K562 (cell line): ENCODE measurements around the gene OR2T4. TPM values are rescaled to one million over a fixed set of nuclear protein-coding genes. Genes with fewer than 3 reads are reported as not detected.

Experiments used
- ATAC-seq: fragments of 200-7000 bp; cut with Tn5 transposase; 3 replicates; pipeline ENCODE4 v1.9.1; 2020; ENCODE audit warnings: moderate library complexity
- BruUV-seq: library from RNA; stranded (reverse); fragments of 400-500 nt; replicated peaks from 2 replicates; lab custom pipeline; 2021; lab: Mats Ljungman, UMichigan
- CTCF ChIA-PET: fragments of 300-600 bp; formaldehyde crosslinking; extraction: SDS; loops from one replicate; lab custom pipeline; 2021; ENCODE audit warnings: low intra/inter-chr PET ratio; lab: Yijun Ruan, JAX
- POLR2A ChIA-PET: fragments of 300-600, 350-650 bp; sonication (Branson Sonifier 250); formaldehyde crosslinking; extraction: SDS; loops from one replicate; lab custom pipeline; 2021; ENCODE audit warnings: antibody characterized with exemption, inconsistent platforms; lab: Yijun Ruan, JAX
- DNase-seq, 4 experiments: peaks; one replicate each; pipeline versions ENCODE4 v3.0.0 to v3.0.0-alpha.2; 2011 to 2018; ENCODE audit warnings: low spot score in 3 of 4, mixed read lengths in 3 of 4; ENCODE audit errors: extremely low read depth in 1 of 4
- FAIRE-seq: peaks from 2 replicates; lab custom pipeline; 2011; peaks lifted over from hg19 to GRCh38; lab: Jason Lieb, UNC
- H2AFZ ChIP-seq: 2 replicates; pipeline ENCODE4 v1.6.0; 2011; ENCODE audit warnings: low read depth, low read length, control low read depth, inconsistent platforms
- H3K27ac ChIP-seq: fragments of 200-600 bp; 3 replicates; pipeline ENCODE4 v1.8.0; 2011; ENCODE audit warnings: low read depth, mild to moderate bottlenecking, control low read depth, inconsistent platforms, low read length, moderate library complexity, mixed read lengths; ENCODE audit errors: extremely low read depth
- H3K27me3 ChIP-seq, 2 experiments: fragments of 300-600 bp in 1 of 2; 2 replicates in 1 of 2; 3 replicates in 1 of 2; pipeline versions ENCODE4 v1.6.0 to v1.8.0; 2011; ENCODE audit warnings: inconsistent platforms in 2 of 2, low read length in 2 of 2, mild to moderate bottlenecking in 1 of 2, mixed read lengths in 1 of 2, moderate library complexity in 1 of 2; ENCODE audit not compliant: control insufficient read depth in 2 of 2, insufficient read depth in 2 of 2
- H3K36me3 ChIP-seq: fragments of 300-600 bp; 3 replicates; pipeline ENCODE4 v1.8.0; 2011; ENCODE audit warnings: mild to moderate bottlenecking, low read length, inconsistent platforms; ENCODE audit not compliant: control insufficient read depth, insufficient read depth
- H3K4me1 ChIP-seq, 2 experiments: fragments of 200-600 bp in 1 of 2; replicated peaks in 1 of 2; 2 replicates in 1 of 2; 3 replicates in 1 of 2; pipeline versions ENCODE4 v1.5.1 to v1.8.0; 2011; ENCODE audit warnings: inconsistent platforms in 2 of 2, low read length in 2 of 2, mild to moderate bottlenecking in 1 of 2, mixed read lengths in 1 of 2, moderate library complexity in 1 of 2; ENCODE audit not compliant: control insufficient read depth in 2 of 2, insufficient read depth in 2 of 2
- H3K4me2 ChIP-seq: 2 replicates; pipeline ENCODE4 v1.6.1; 2011; ENCODE audit warnings: low read length, control low read depth, inconsistent platforms, mixed read lengths; ENCODE audit not compliant: insufficient read depth
- H3K4me3 ChIP-seq: fragments of 200-600 bp; sonication (generic), shearing (Covaris generic); 2 replicates; pipeline ENCODE4 v1.5.1; 2016; ENCODE audit warnings: control low read depth, inconsistent platforms
- H3K79me2 ChIP-seq: fragments of 200-600 bp; 3 replicates; pipeline ENCODE4 v1.8.0; 2011; ENCODE audit warnings: low read length, inconsistent platforms; ENCODE audit not compliant: control insufficient read depth, insufficient read depth
- H3K9ac ChIP-seq, 2 experiments: 2 replicates each; pipeline versions ENCODE4 v1.6.0 to v1.6.1; 2011; ENCODE audit warnings: low read depth in 2 of 2, low read length in 2 of 2, control low read depth in 1 of 2, inconsistent platforms in 1 of 2, mild to moderate bottlenecking in 1 of 2, mixed read lengths in 1 of 2; ENCODE audit not compliant: insufficient read depth in 1 of 2
- H3K9me1 ChIP-seq: one replicate; pipeline ENCODE4 v1.6.0; 2011; ENCODE audit warnings: inconsistent platforms, mild to moderate bottlenecking, low read length, moderate library complexity; ENCODE audit not compliant: control insufficient read depth, insufficient read depth
- H3K9me3 ChIP-seq: replicated peaks from 2 replicates; pipeline ENCODE4 v1.5.1; 2011; ENCODE audit warnings: low read depth, low read length, inconsistent platforms; ENCODE audit not compliant: control insufficient read depth, insufficient read depth
- H4K20me1 ChIP-seq: replicated peaks from 2 replicates; pipeline ENCODE4 v1.6.1; 2011; ENCODE audit warnings: low read length, inconsistent platforms, mixed read lengths; ENCODE audit not compliant: control insufficient read depth, insufficient read depth
- BHLHE40 ChIP-seq: IDR thresholded peaks from 2 replicates; pipeline ENCODE4 v1.6.1; 2011; ENCODE audit warnings: low read length, improper control_type of control experiment
- COPS2 ChIP-seq: fragments of 450-650 bp; conservative IDR thresholded peaks from 2 replicates; pipeline ENCODE4 v1.6.1; 2016; ENCODE audit warnings: mild to moderate bottlenecking, moderate library complexity
- CREB3 ChIP-seq: fragments of 450-650 bp; conservative IDR thresholded peaks from 2 replicates; pipeline ENCODE4 v1.6.1; 2016; ENCODE audit warnings: missing genetic modification characterization, low read depth, mild to moderate bottlenecking, missing compliant biosample characterization, moderate library complexity
- CREBBP ChIP-seq: IDR thresholded peaks from one replicate; pipeline ENCODE4 v1.6.1; 2012; ENCODE audit warnings: low read depth, mild to moderate bottlenecking, control low read depth, inconsistent platforms, low read length
- ELF4 ChIP-seq: fragments of 450-650 bp; formaldehyde crosslinking; IDR thresholded peaks from 2 replicates; pipeline ENCODE4 v1.4.0; 2022; ENCODE audit warnings: missing genetic modification characterization
- FOXA1 ChIP-seq: fragments of 450-650 bp; IDR thresholded peaks from 2 replicates; pipeline ENCODE4 v1.6.1; 2016; ENCODE audit warnings: mild to moderate bottlenecking, borderline replicate concordance
- FOXJ2 ChIP-seq: fragments of 200-800 bp; sonication (Bioruptor generic); IDR thresholded peaks from 2 replicates; pipeline ENCODE4 v1.6.1; 2016; ENCODE audit warnings: missing genetic modification characterization, missing compliant biosample characterization
- FOXK2 ChIP-seq, 2 experiments: fragments of 450-650 bp; IDR thresholded peaks in 1 of 2; conservative IDR thresholded peaks in 1 of 2; 2 replicates each; pipeline ENCODE4 v1.6.1; 2016; ENCODE audit warnings: low read depth in 2 of 2, mild to moderate bottlenecking in 1 of 2
- HCFC1 ChIP-seq: IDR thresholded peaks from 2 replicates; pipeline ENCODE4 v1.6.1; 2012; ENCODE audit warnings: low read depth, low read length, improper control_type of control experiment
- HNRNPL ChIP-seq: fragments of 200-400 bp; formaldehyde crosslinking; IDR thresholded peaks from 2 replicates; pipeline ENCODE4 v1.6.1; 2017; ENCODE audit warnings: low read depth, mild to moderate bottlenecking, low read length
- KDM4B ChIP-seq, 2 experiments: fragments of 450-650 bp in 1 of 2; sonication (generic) in 1 of 2; IDR thresholded peaks; 2 replicates each; pipeline ENCODE4 v1.6.1; 2016 to 2017; ENCODE audit warnings: borderline replicate concordance in 2 of 2, antibody characterized with exemption in 1 of 2, low read depth in 1 of 2, mild to moderate bottlenecking in 1 of 2
- PHF8 ChIP-seq: fragments of 200-600 bp; sonication (generic); IDR thresholded peaks from 2 replicates; pipeline ENCODE4 v1.6.1; 2012; ENCODE audit warnings: mixed run types, mild to moderate bottlenecking, inconsistent platforms, low read length, moderate library complexity, borderline replicate concordance
- RBFOX2 ChIP-seq: fragments of 200-400 bp; formaldehyde crosslinking; IDR thresholded peaks from 2 replicates; pipeline ENCODE4 v1.6.1; 2017; ENCODE audit warnings: low read depth, mild to moderate bottlenecking, low read length, moderate library complexity
- STAT6 ChIP-seq: sonication (generic); formaldehyde crosslinking; IDR thresholded peaks from 2 replicates; pipeline ENCODE4 v1.8.1; 2023; ENCODE audit warnings: mild to moderate bottlenecking, missing genetic modification reagents
- ZBTB7A ChIP-seq: IDR thresholded peaks from 2 replicates; pipeline ENCODE4 v1.6.1; 2011; ENCODE audit warnings: low read depth, mild to moderate bottlenecking, low read length, moderate library complexity, borderline replicate concordance; ENCODE audit not compliant: control insufficient read depth
- ZNF57 ChIP-seq: fragments of 450-650 bp; formaldehyde crosslinking; IDR thresholded peaks from 2 replicates; pipeline ENCODE4 v1.4.0; 2020; ENCODE audit warnings: mild to moderate bottlenecking, moderate library complexity
- ZNF780A ChIP-seq: fragments of 250-450 bp; sonication (Bioruptor Pico); IDR thresholded peaks from 2 replicates; pipeline ENCODE4 v1.5.0; 2021; ENCODE audit warnings: mild to moderate bottlenecking
- WGBS: fragments of 100-300 bp; shearing (Covaris generic); methylation state at CpG from one replicate; pipeline ENCODE4 v1.1.6; 2016; ENCODE audit warnings: low coverage, mixed read lengths; ENCODE audit not compliant: insufficient coverage; ENCODE audit errors: missing lambda C conversion rate; 5-methylcytosine and 5-hydroxymethylcytosine counted together
- in situ Hi-C: fragments of 300-500 bp; cut with MboI; formaldehyde crosslinking; loops from 4 replicates; pipeline ENCODE4 v1.15.0; 2018; ENCODE audit warnings: inconsistent platforms, mixed read lengths
- intact Hi-C: fragments of 100-400 bp; cut with micrococcal nuclease; formaldehyde crosslinking; loops from 2 replicates; pipeline ENCODE4 v1.14.2; 2022
- polyA plus RNA-seq, 8 experiments: library from polyadenylated mRNA; depleted of rRNA in 4 of 8; stranded (reverse) in 5 of 8; unstranded in 3 of 8; fragments of >200 nt; fragmentation: Nextera tagmentation in 2 of 8; fragmentation: Illumina TruSeq in 1 of 8; extraction: Ambion mirVana in 2 of 8; extraction: Trizol in 1 of 8; gene quantifications; 2 replicates each; pipeline versions ENCODE4 v1.2.1 to v1.2.3, GENCODE V29; 2011 to 2014; ENCODE audit warnings: inconsistent platforms in 1 of 8, missing spikeins in 1 of 8
- total RNA-seq, 7 experiments: library from RNA; depleted of rRNA in 6 of 7; stranded (reverse); fragments of >200 nt in 6 of 7; fragmentation: Illumina TruSeq in 2 of 7; extraction: Trizol in 2 of 7; gene quantifications; 2 replicates each; pipeline versions ENCODE4 v1.2.1 to v1.2.3, GENCODE V29; 2011 to 2021; ENCODE audit warnings: low replicate concordance in 1 of 7

Gene OR2T4
- total and polyA plus RNA-seq, 9 of the 15 experiments (the other 6 are each of a cell fraction or from before 2014, with no cell fraction given) = not detected

DNA sequence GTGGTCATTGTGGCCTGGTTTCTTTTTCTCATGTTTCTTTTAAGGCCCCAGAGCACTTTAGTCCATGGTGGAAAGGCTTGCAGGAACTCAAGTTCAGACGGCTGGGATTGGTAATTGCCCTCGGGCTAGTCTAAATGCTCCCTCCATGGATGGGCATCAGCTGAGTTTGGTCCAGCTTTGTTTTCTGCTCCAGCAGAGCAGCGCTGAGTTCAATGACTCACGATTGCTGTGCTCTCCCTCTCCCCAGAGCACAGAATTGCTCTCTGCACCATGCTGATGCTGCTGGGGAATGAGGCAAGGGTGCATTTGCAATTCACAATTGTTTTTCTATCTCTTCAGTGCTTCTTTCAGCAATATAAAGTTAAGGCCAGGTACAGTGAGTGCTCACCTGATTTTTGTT is 12.3 kb downstream of the OR2T4 start:
- Histone ChIP-seq H3K9ac (no peak overlapping the region), H3K27me3 (no peaks in the 10 kb centered on the region), H3K4me1 (no peaks in the 10 kb centered on the region), H3K9me3 (no peaks in the 10 kb centered on the region; the same call in 1 of the 2 replicates), H3K9me1 (no peaks in the 10 kb centered on the region), H3K36me3 (no peaks in the 10 kb centered on the region), H3K4me3 (no peak overlapping the region), H3K4me2 (no peak overlapping the region), H3K79me2 (no peaks in the 10 kb centered on the region), H2AFZ (no peak overlapping the region), H4K20me1 (no peaks in the 10 kb centered on the region), H3K27ac (no peak overlapping the region)
- CTCF ChIA-PET = no interaction called here
- POLR2A ChIA-PET = no interaction called here
- WGBS = 0% methylated on average over 4 of the region's 4 CpGs
- ATAC-seq (no peak), DNase-seq (no peak), FAIRE-seq (no peak)
- intact Hi-C loops = no loop called here
- BruUV-seq = no TSS peak
- no peak for TF ChIP-seq COPS2
- TF ChIP-seq FOXK2 (conservative IDR thresholded peaks at IDR 0.05 in 1 of 2, IDR thresholded peaks at IDR 0.05 in 1 of 2; ENCODE audit: low read depth in 2 of 2) = no peak
- TF ChIP-seq CREBBP = no peak
- TF ChIP-seq ZBTB7A = no peak
- no peak for TF ChIP-seq ZNF57 (CRISPR knock-in tag)
- no peak for TF ChIP-seq ZNF780A (CRISPR knock-in tag)
- no peak for TF ChIP-seq FOXJ2
- no peak for TF ChIP-seq FOXA1
- no peak for TF ChIP-seq ELF4 (CRISPR knock-in tag)
- no peak for TF ChIP-seq HCFC1
- TF ChIP-seq BHLHE40 = no peak
- no peak for TF ChIP-seq PHF8
- TF ChIP-seq KDM4B (IDR thresholded peaks at IDR 0.05; ENCODE audit: borderline replicate concordance in 2 of 2, low read depth in 1 of 2) = no peak
- no peak for TF ChIP-seq HNRNPL
- TF ChIP-seq RBFOX2 = no peak
- no peak for TF ChIP-seq CREB3 (tag)
- TF ChIP-seq STAT6 = no peak
- in situ Hi-C loops = no loop called here
